HG03565 (cell line): ENCODE results near the gene CROCC2.

ENCODE experiments used
- ATAC-seq: cut with Tn5 transposase; IDR thresholded peaks from one replicate; pipeline ENCODE4 v1.9.1; 2021; ENCODE audit warnings: mild to moderate bottlenecking, moderate library complexity; ENCODE audit not compliant: unreplicated experiment

Gene CROCC2

GRCh38 chr2:240906141-240906910 lies at the start of gene CROCC2:
CROCC2 (plus strand) TSS chr2:240906336; CDS start chr2:240906514, 178 bp downstream.
- no peak for ATAC-seq

- no peak for ATAC-seq
These were observed 48.8 kb upstream of the CROCC2 start for GRCh38 chr2:240857039-240858008.

GRCh38 chr2:240858321-240858720 lies 47.8 kb upstream of the CROCC2 start:
- ATAC-seq: no peak

- no peak for ATAC-seq
These were observed 47.3 kb upstream of the CROCC2 start for GRCh38 chr2:240858871-240859270.

DNA sequence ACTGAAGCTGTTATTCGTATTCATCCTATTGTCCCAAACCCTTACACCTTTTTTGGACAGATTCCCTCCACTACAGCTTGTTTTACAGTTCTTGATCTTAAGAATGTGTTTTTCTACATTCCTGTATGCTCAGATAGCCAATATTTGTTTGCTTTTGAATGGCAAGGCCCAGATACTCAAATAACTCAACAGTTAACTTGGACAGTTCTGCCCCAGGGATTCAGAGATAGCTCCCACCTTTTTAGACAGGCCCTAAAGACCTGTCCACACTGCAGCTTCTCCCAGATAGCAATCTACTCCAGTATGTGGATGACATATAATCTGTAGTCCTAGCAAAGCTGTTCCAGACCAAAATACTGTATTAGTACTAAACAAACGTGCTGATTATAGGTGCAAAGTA lies 44.6 kb upstream of the CROCC2 start:
- no peak for ATAC-seq

- ATAC-seq: no peak
These were observed 41.7 kb upstream of the CROCC2 start for GRCh38 chr2:240864475-240864874.

DNA sequence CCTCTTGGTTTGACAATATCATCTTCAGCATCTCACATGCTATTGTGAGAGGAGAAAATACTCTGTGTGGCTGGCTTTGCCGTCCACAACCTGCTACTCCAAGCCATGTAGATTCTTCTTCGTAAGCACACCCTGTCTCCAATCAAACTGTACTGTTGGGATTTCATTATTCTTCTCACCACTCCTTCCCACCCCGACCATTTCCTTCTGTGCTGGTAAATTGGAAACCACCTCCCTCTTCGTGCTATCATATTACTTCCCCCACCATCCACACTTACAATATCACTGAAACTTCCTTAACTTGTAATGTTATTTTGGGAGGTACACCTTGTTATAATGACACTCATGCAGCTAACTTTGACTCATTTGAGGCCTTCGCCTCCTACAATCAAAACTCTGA lies 40.7 kb upstream of the CROCC2 start:
- ATAC-seq: no peak

DNA sequence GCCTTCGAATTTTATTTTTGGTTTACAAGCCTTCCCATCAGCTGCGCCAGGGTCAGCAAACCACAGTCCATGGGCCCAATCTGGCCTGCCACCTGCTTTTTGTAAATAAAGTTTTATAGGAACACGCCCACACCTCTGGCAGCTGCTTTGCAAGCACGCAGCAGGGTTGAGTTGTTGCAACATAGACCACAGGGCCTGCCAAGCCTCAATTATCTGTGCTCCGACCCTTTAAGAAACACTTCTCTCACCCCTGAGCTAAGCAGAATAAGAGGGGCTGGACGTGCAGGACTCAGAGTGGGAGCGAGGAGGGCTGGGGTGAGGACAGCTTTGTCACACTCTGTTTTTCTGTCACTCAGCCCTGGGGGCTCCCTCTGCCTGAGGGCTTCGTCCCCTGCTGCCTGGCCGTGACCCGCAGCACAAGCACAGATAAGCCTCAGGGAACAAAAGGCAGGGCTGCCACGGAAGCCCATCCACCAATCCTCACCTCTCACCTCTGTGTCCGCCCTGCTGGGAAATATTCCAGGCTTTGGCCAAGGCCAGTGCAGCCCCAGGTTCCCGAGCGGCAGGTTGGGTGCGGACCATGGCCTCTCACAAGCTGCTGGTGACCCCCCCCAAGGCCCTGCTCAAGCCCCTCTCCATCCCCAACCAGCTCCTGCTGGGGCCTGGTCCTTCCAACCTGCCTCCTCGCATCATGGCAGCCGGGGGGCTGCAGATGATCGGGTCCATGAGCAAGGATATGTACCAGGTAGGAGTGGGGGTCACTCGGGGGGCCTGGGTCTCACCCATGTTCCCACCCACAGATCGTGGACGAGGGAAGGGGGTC lies 37.6 kb upstream of the CROCC2 start, which contains the start of gene AGXT:
TSS of gene AGXT (plus strand) at position 539 of the 823 bp plus-strand sequence. CDS start at position 581, 42 bp downstream.
- no peak for ATAC-seq

DNA sequence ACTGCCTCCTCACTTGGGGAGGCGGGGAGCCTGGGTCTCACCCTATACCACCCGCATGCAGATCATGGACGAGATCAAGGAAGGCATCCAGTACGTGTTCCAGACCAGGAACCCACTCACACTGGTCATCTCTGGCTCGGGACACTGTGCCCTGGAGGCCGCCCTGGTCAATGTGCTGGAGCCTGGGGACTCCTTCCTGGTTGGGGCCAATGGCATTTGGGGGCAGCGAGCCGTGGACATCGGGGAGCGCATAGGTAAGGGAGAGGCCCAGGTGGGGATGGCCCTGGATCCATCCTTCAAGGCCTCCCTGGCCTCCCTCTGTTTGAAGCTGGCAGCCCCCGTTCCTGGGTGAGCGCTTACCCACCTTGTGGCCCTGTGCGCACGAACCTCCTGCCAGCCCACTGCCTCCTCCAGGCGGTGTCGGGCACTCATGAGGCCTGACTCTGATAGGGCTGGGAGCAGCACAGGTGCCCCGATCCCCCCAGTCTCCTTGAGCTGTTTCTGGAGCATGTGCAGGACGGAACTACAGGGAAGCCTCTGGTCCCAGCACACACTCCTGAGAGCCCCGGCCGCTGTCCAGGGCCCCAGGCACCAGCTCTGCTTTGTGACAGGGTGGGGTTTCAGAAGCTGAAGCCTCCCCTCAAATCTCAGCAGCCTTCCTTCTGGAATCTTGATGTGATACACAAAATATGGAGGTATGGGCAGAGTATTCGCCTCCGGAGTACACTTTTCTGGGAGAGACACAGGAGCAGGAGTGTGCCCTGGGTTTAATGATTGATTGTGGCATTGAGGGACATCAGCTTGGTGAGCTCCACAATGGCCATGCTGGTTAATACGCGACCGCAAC lies 36.8 kb upstream of the CROCC2 start:
- no peak for ATAC-seq

DNA sequence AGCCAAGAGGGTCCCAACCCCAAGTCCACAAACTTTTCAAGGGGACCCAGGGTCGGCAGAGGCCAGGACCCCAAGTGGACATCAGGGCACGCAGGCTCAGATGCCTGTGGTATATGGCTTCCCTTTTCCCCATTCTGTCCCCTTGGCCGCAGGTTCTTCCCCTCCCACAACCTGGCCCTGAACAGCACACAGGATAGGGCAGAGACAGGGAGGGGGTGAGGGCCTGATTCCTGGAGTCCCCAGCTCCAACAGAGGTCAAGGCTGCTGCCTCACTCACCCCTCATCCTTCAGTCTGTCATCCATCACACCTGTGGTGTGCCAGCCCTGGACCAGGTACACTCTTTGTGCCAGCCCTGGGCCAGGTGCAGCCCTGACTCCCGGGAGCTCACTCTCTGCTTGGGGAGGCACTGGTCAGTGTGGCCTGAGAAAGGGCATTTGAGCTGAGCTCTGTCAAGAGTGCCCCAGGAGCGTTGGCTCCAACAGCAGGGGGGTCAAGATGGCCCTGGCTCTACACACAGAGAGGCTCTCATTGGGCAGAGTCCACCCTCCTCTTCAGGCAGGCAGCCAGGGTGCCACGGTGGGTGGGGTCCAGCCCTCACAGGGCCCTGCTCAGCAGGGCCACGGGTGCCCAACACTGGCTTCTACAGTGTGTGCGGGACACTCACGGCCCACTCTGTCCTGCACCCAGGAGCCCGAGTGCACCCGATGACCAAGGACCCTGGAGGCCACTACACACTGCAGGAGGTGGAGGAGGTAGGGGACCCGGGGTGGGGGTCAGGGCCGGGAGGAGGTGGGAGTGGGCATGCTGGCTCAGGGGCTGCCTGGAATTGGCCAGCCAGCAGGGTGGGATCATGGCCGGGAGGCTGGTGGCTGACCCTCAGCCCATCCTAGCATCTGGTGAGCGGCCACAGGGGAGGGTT lies 35.9 kb upstream of the CROCC2 start:
- ATAC-seq: no peak

DNA sequence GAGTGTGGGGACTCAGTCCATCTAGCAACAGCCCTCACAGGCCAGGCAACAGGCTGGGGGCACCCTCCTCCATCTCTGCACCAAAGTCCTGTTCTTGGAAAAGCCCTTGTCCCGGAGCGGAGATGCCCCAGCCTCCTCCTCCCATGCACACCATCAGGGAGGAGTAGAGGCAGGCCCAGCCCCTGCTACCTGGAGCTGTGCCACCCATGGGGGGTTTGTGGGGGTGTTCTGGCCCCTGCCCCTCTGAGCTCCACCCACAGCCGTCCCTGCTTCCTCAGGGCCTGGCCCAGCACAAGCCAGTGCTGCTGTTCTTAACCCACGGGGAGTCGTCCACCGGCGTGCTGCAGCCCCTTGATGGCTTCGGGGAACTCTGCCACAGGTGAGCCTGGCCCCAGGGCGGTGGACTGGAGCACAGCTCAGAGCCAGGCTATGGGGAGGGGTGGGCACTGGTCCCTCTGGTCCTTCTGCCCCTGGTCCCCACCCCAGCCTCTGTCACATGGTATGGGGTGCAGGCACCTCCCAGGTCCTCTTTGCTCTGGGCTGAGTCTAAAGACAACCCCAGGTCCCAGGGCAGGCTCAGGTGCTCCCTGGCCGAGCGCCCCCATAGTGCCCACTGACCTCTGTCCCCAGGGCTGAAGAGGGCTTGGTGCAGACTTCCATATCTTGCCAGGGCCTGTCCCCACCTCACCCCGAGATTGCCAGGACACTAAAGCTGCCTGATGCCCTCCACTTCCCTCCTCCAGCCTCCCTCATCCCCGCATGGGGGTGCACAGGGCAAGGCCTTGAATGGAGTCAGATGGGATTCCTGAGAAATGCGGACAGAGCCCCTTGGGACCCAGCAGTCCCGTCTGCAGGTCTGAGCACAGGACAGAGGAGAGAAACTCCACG lies 34.8 kb upstream of the CROCC2 start:
- no peak for ATAC-seq

DNA sequence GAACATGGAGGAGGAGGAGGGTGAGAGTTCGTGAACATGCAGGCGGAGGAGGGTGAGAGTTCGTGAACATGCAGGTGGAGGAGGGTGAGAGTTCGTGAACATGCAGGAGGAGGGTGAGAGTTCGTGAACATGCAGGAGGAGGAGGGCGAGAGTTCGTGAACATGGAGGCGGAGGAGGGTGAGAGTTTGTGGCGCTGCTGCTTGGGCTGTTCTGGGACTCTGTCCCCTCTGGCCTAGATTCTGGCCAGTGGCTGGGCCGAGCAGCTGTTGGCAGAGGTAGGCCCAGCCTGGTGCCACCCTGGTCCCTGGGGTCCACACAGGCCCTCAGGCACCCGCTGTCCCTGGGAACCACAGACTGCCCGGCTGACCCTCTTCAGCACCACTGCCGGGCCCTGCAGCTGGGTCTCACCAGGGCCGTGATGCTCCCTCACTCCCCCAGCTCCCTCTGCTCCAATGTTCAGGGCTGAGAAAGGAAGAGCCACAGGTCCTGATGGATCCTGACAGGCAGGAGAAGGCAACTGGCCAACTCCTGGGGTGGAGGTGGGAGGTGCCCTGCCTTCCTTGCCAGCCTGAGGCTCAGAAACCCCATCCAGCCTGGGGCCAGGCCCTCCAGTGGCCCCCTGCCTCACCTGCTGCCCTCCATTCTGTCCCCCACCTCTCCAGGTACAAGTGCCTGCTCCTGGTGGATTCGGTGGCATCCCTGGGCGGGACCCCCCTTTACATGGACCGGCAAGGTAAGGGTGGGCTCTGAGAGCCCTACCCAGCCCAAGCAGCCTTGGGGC lies 33.6 kb upstream of the CROCC2 start:
- ATAC-seq: no peak

- ATAC-seq: no peak
These were observed 32.9 kb upstream of the CROCC2 start for GRCh38 chr2:240873098-240873788.

DNA sequence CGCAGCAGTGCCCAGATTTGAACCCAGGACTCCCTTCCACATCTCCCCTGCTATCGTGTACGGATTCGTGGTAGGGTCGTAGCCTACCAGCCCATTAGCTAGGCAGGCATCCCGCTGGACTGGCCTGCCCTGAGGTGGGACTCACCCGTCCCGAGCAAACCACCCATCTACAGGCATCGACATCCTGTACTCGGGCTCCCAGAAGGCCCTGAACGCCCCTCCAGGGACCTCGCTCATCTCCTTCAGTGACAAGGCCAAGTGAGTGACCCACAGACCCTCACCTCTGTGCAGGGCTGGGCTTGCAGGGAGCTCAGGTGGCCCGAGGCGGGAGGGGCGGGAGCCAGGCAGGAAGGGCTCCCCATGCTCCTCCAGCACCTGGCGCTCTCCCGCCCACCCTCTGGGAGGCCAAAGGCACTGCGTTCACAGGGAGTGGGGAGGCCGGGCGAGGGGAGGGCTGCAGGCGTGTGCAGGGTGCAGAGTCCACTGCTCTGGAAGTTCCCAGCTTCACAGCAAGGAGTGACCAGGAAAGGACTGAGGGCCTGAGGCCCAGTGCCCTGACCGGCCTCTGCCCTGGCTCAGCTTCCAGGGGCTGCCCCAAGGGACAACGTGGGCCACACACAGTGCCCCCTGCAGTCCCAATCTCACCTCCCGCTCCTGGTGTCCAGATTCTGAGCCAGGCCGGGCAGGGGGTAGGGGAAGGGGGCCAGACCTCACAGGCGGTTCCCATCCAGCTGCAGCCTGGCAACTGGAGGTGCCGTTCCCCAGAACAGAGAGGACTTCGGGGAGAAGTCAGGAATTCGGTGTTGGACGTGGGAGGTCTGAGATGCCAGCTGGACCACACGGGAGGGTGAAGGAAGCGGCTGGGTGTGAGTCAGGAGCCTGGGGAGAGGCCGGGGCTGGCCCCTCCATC lies 32.1 kb upstream of the CROCC2 start:
- ATAC-seq: no peak

DNA sequence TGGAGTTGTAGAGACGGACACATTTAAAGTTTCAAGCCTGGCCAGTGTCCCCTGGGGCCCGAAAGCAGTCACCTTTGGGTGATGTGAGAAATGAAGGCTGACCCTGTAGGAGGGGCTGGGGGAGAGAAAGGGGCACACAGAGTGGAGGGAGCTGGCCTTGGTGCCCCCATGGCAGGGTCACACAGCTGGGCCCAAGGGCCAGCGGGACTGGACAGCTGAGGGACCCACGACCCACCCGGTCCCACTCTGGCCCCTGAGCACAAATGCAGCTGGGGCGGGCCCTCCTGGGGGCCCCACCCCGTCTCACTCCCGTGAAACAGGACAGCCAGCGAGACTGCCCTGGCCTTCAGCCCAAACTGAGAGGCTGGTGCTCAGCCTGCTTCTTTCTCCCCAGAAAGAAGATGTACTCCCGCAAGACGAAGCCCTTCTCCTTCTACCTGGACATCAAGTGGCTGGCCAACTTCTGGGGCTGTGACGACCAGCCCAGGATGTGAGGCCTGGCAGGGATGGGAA lies 31.4 kb upstream of the CROCC2 start:
- no peak for ATAC-seq
